Lower leg skin (tissue), 3 donors: ENCODE measurements around the gene ZNF614.

Experiments used
- POLR2A ChIP-seq, 2 donors: fragments of 450-650 bp; IDR thresholded peaks; one replicate each; pipeline ENCODE4 v1.6.1; 2016 to 2017; ENCODE audit warnings: antibody characterized with exemption in 2 of 2, mild to moderate bottlenecking in 1 of 2, moderate library complexity in 1 of 2
- TF ChIP-seq, protein P1 (sequence below), 3 donors: fragments of 450-650 bp; IDR thresholded peaks; one replicate each; pipeline ENCODE4 v1.5.1; 2016; ENCODE audit warnings: antibody characterized with exemption in 3 of 3, mild to moderate bottlenecking in 3 of 3, moderate library complexity in 2 of 3

DNA sequence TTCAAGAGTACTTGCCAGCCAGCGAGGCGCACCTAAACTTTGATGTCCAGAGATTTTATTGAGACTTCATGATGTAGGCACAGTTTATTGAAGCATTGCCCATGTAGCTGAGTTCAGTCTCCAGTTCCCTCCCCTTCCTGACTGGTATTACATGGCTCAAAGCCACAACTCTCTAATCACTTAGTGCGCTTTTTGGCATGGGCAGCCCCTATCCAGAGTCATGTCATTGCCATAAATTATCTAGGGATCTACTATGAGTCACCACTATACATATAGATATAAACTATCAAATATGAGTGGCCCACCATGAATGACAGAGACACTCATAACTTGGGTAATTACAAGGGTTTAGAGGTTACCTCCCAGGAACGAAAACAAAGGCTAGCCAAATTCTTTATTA is 7.7 kb downstream of the ZNF614 start:
- TF ChIP-seq, protein P1, sequence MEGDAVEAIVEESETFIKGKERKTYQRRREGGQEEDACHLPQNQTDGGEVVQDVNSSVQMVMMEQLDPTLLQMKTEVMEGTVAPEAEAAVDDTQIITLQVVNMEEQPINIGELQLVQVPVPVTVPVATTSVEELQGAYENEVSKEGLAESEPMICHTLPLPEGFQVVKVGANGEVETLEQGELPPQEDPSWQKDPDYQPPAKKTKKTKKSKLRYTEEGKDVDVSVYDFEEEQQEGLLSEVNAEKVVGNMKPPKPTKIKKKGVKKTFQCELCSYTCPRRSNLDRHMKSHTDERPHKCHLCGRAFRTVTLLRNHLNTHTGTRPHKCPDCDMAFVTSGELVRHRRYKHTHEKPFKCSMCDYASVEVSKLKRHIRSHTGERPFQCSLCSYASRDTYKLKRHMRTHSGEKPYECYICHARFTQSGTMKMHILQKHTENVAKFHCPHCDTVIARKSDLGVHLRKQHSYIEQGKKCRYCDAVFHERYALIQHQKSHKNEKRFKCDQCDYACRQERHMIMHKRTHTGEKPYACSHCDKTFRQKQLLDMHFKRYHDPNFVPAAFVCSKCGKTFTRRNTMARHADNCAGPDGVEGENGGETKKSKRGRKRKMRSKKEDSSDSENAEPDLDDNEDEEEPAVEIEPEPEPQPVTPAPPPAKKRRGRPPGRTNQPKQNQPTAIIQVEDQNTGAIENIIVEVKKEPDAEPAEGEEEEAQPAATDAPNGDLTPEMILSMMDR (IDR thresholded peaks at IDR 0.05), result no peak
- no peak for TF ChIP-seq POLR2A (IDR thresholded peaks at IDR 0.05)
